CD4-positive, CD25-positive, alpha-beta regulatory T cell (primary cell): ENCODE data around the gene SLC16A4. TPM values are rescaled to one million over a fixed set of nuclear protein-coding genes. Genes with fewer than 3 reads are reported as not detected.

Experiments used
- ATAC-seq, 2 donors: fragments of 150-1000 bp; cut with Tn5 transposase; one replicate each; pipeline ENCODE4 v1.10.0; 2021; ENCODE audit warnings: low read depth in 2 of 2, moderate number of reproducible peaks in 2 of 2, moderate library complexity in 1 of 2
- DNase-seq, 3 donors: peaks; one replicate each; pipeline versions ENCODE4 v3.0.0 to v3.0.0-alpha.2; 2012 to 2022; ENCODE audit warnings: mixed read lengths in 1 of 3
- H3K27ac ChIP-seq: one replicate; pipeline ENCODE4 v1.7.0; 2013; ENCODE audit warnings: mild to moderate bottlenecking, low read length; ENCODE audit not compliant: insufficient read depth, poor library complexity, severe bottlenecking
- H3K27me3 ChIP-seq: one replicate; pipeline ENCODE4 v1.7.0; 2013; ENCODE audit warnings: low read length; ENCODE audit not compliant: control insufficient read depth, insufficient read depth
- H3K36me3 ChIP-seq: one replicate; pipeline ENCODE4 v1.7.0; 2013; ENCODE audit warnings: mild to moderate bottlenecking, low read length, moderate library complexity; ENCODE audit not compliant: control insufficient read depth, insufficient read depth
- H3K4me1 ChIP-seq: 2 replicates; pipeline ENCODE4 v1.7.0; 2013; ENCODE audit warnings: mild to moderate bottlenecking, low read length; ENCODE audit not compliant: insufficient read depth, control insufficient read depth, poor library complexity, severe bottlenecking
- H3K4me3 ChIP-seq: one replicate; pipeline ENCODE4 v1.7.0; 2013; ENCODE audit warnings: low read depth, mild to moderate bottlenecking, low read length, moderate library complexity
- H3K9me3 ChIP-seq, 2 experiments: 1 replicate in 1 of 2; 2 replicates in 1 of 2; pipeline ENCODE4 v1.7.0; 2013; ENCODE audit warnings: low read length in 2 of 2, mild to moderate bottlenecking in 1 of 2, moderate library complexity in 1 of 2; ENCODE audit not compliant: control insufficient read depth in 2 of 2
- H3K27ac Mint-ChIP-seq, 3 donors: one replicate each; pipeline ENCODE4 v1.8.0; 2020 to 2022; ENCODE audit warnings: mild to moderate bottlenecking in 3 of 3, mixed read lengths in 3 of 3, moderate library complexity in 2 of 3
- H3K27me3 Mint-ChIP-seq: one replicate; pipeline ENCODE4 v1.8.0; 2022; ENCODE audit warnings: mild to moderate bottlenecking, mixed read lengths
- H3K36me3 Mint-ChIP-seq: one replicate; pipeline ENCODE4 v1.8.0; 2020; ENCODE audit warnings: mixed read lengths
- H3K4me1 Mint-ChIP-seq, 4 donors: one replicate each; pipeline ENCODE4 v1.8.0; 2020 to 2022; ENCODE audit warnings: mixed read lengths in 4 of 4, mild to moderate bottlenecking in 1 of 4
- H3K4me3 Mint-ChIP-seq, 4 donors: one replicate each; pipeline ENCODE4 v1.8.0; 2020 to 2022; ENCODE audit warnings: mild to moderate bottlenecking in 4 of 4, mixed read lengths in 4 of 4, moderate library complexity in 3 of 4
- H3K9me3 Mint-ChIP-seq, 7 donors: one replicate each; pipeline ENCODE4 v1.8.0; 2020 to 2022; ENCODE audit warnings: mixed read lengths in 7 of 7, mild to moderate bottlenecking in 3 of 7, moderate library complexity in 2 of 7
- polyA plus RNA-seq, 4 donors: library from polyadenylated mRNA; unstranded; fragments of 300-500 nt; fragmentation: Illumina TruSeq; gene quantifications; one replicate each; pipeline ENCODE4 v1.2.3, GENCODE V29; 2021
- total RNA-seq: library from RNA; stranded (reverse); gene quantifications from one replicate; pipeline ENCODE4 v1.2.3, GENCODE V29; 2022

The SLC16A4 gene
- total and polyA plus RNA-seq, 5 donors from 2014 or later: 0.31 to 0.73 (median 0.65) TPM; not detected in 1

- no peaks in the 10 kb centered on the region for H3K4me1 ChIP-seq
- no peak for ATAC-seq
- H3K27ac ChIP-seq: no peak overlapping the region
- peaks cover 5% of the 10 kb centered on the region for H3K27me3 ChIP-seq
- H3K36me3 ChIP-seq: no peaks in the 10 kb centered on the region
- no peaks in the 10 kb centered on the region for H3K9me3 Mint-ChIP-seq
- peaks cover 16% of the 10 kb centered on the region for H3K27me3 Mint-ChIP-seq
- H3K9me3 ChIP-seq: no peaks in the 10 kb centered on the region
- H3K4me1 Mint-ChIP-seq: no peaks in the 10 kb centered on the region
- H3K27ac Mint-ChIP-seq: no peak overlapping the region
- no peak overlapping the region for H3K4me3 Mint-ChIP-seq
- DNase-seq: no peak
- no peaks in the 10 kb centered on the region for H3K36me3 Mint-ChIP-seq
- H3K4me3 ChIP-seq: no peak overlapping the region
Observed at GRCh38 chr1:110430901-110431300, 40.1 kb upstream of the SLC16A4 start.

- H3K4me3 Mint-ChIP-seq: no peak overlapping the region
- peaks cover 16% of the 10 kb centered on the region for H3K27me3 Mint-ChIP-seq
- H3K9me3 Mint-ChIP-seq: peaks cover 0 to 1% (median 0%) of the 10 kb centered on the region in 7 donors
- H3K27ac Mint-ChIP-seq: no peak overlapping the region
- Histone ChIP-seq H3K9me3 (no peaks in the 10 kb centered on the region), H3K36me3 (no peaks in the 10 kb centered on the region), H3K27ac (no peak overlapping the region), H3K4me3 (no peak overlapping the region), H3K27me3 (peaks cover 5% of the 10 kb centered on the region), H3K4me1 (no peaks in the 10 kb centered on the region)
- DNase-seq (no peak), ATAC-seq (no peak)
- no peaks in the 10 kb centered on the region for H3K4me1 Mint-ChIP-seq
- no peaks in the 10 kb centered on the region for H3K36me3 Mint-ChIP-seq
Observed at GRCh38 chr1:110430366-110430765, 39.5 kb upstream of the SLC16A4 start.

- DNase-seq (no peak), ATAC-seq (no peak)
- no peak overlapping the region for H3K4me3 ChIP-seq
- no peak overlapping the region for H3K4me3 Mint-ChIP-seq
- no peak overlapping the region for H3K27ac Mint-ChIP-seq
- peaks cover 5% of the 10 kb centered on the region for H3K27me3 ChIP-seq
- no peak overlapping the region for H3K27ac ChIP-seq
- H3K4me1 Mint-ChIP-seq: no peaks in the 10 kb centered on the region
- H3K9me3 Mint-ChIP-seq: peaks cover 0 to 1% (median 0%) of the 10 kb centered on the region in 7 donors
- no peaks in the 10 kb centered on the region for H3K4me1 ChIP-seq
- no peaks in the 10 kb centered on the region for H3K36me3 ChIP-seq
- no peaks in the 10 kb centered on the region for H3K36me3 Mint-ChIP-seq
- peaks cover 16% of the 10 kb centered on the region for H3K27me3 Mint-ChIP-seq
- H3K9me3 ChIP-seq: no peaks in the 10 kb centered on the region
Observed at GRCh38 chr1:110428946-110429345, 38.1 kb upstream of the SLC16A4 start.

- no peak overlapping the region for H3K27ac ChIP-seq
- no peak overlapping the region for H3K4me3 Mint-ChIP-seq
- H3K4me3 ChIP-seq: no peak overlapping the region
- DNase-seq: no peak
- ATAC-seq: no peak
- H3K36me3 Mint-ChIP-seq: no peaks in the 10 kb centered on the region
- peaks cover 6% of the 10 kb centered on the region for H3K27me3 ChIP-seq
- H3K27ac Mint-ChIP-seq: peak overlapping the region in 1 of 3 donors; percentile 32
- H3K27me3 Mint-ChIP-seq: peaks cover 9% of the 10 kb centered on the region
- H3K9me3 Mint-ChIP-seq: peaks cover 0 to 1% (median 0%) of the 10 kb centered on the region in 7 donors
- H3K4me1 ChIP-seq: no peaks in the 10 kb centered on the region
- no peaks in the 10 kb centered on the region for H3K9me3 ChIP-seq
- H3K36me3 ChIP-seq: no peaks in the 10 kb centered on the region
- no peaks in the 10 kb centered on the region for H3K4me1 Mint-ChIP-seq
Observed at GRCh38 chr1:110426854-110427253, 36.0 kb upstream of the SLC16A4 start.

GRCh38 chr1:110425612-110426152 lies 34.9 kb upstream of the SLC16A4 start:
- DNase-seq (no peak), ATAC-seq (no peak)
- no peak overlapping the region for H3K27ac ChIP-seq
- H3K4me3 Mint-ChIP-seq: no peak overlapping the region
- peaks cover 6% of the 10 kb centered on the region for H3K27me3 ChIP-seq
- peaks cover 5% of the 10 kb centered on the region for H3K27me3 Mint-ChIP-seq
- H3K4me1 ChIP-seq: no peaks in the 10 kb centered on the region
- H3K4me1 Mint-ChIP-seq: no peaks in the 10 kb centered on the region
- H3K27ac Mint-ChIP-seq: peak overlapping the region in 1 of 3 donors; percentile 71
- peaks cover 0 to 1% (median 0%) of the 10 kb centered on the region in 7 donors for H3K9me3 Mint-ChIP-seq
- H3K4me3 ChIP-seq: no peak overlapping the region
- no peaks in the 10 kb centered on the region for H3K9me3 ChIP-seq
- no peaks in the 10 kb centered on the region for H3K36me3 ChIP-seq
- no peaks in the 10 kb centered on the region for H3K36me3 Mint-ChIP-seq

GRCh38 chr1:110424699-110425611 lies 34.1 kb upstream of the SLC16A4 start:
- no peaks in the 10 kb centered on the region for H3K36me3 Mint-ChIP-seq
- H3K27me3 Mint-ChIP-seq: peaks cover 5% of the 10 kb centered on the region
- ATAC-seq (no peak), DNase-seq (no peak)
- peaks cover 0 to 1% (median 0%) of the 10 kb centered on the region in 7 donors for H3K9me3 Mint-ChIP-seq
- no peak overlapping the region for H3K4me3 Mint-ChIP-seq
- Histone ChIP-seq H3K27ac (no peak overlapping the region), H3K27me3 (peaks cover 4% of the 10 kb centered on the region), H3K4me3 (no peak overlapping the region), H3K36me3 (no peaks in the 10 kb centered on the region), H3K9me3 (no peaks in the 10 kb centered on the region), H3K4me1 (no peaks in the 10 kb centered on the region)
- no peaks in the 10 kb centered on the region for H3K4me1 Mint-ChIP-seq
- no peak overlapping the region for H3K27ac Mint-ChIP-seq

GRCh38 chr1:110420874-110421793 lies 30.3 kb upstream of the SLC16A4 start:
- ATAC-seq (peak in 1 of 2 donors; percentile 54), DNase-seq (peak in 1 of 3 donors; percentile 26)
- no peak overlapping the region for H3K4me3 ChIP-seq
- peaks cover 6% of the 10 kb centered on the region for H3K36me3 Mint-ChIP-seq
- H3K36me3 ChIP-seq: no peaks in the 10 kb centered on the region
- no peaks in the 10 kb centered on the region for H3K4me1 ChIP-seq
- H3K27ac Mint-ChIP-seq: peak overlapping the region in 1 of 3 donors; percentile 6
- peaks cover 3% of the 10 kb centered on the region for H3K27me3 ChIP-seq
- no peaks in the 10 kb centered on the region for H3K27me3 Mint-ChIP-seq
- H3K9me3 ChIP-seq: no peaks in the 10 kb centered on the region
- no peak overlapping the region for H3K27ac ChIP-seq
- no peaks in the 10 kb centered on the region for H3K4me1 Mint-ChIP-seq
- peaks cover 0 to 1% (median 0%) of the 10 kb centered on the region in 7 donors for H3K9me3 Mint-ChIP-seq
- H3K4me3 Mint-ChIP-seq: peak overlapping the region in 1 of 4 donors; percentile 40
